Gastrocnemius medialis (tissue), 4 donors: ENCODE results near the gene LEP.

ENCODE experiments used
- CTCF ChIP-seq, 5 experiments: fragments of 450-650 bp in 3 of 5; fragments of 200-600 bp in 2 of 5; sonication (generic) in 2 of 5; IDR thresholded peaks in 4 of 5; conservative IDR thresholded peaks in 1 of 5; 1 replicate in 4 of 5; 2 replicates in 1 of 5; pipeline ENCODE4 v1.5.1; 2016 to 2019; ENCODE audit warnings: antibody characterized with exemption in 5 of 5, mild to moderate bottlenecking in 3 of 5, moderate library complexity in 3 of 5
- POLR2A ChIP-seq, 2 donors: fragments of 450-650 bp; IDR thresholded peaks; one replicate each; pipeline ENCODE4 v1.6.1; 2017; ENCODE audit warnings: antibody characterized with exemption in 2 of 2, mild to moderate bottlenecking in 2 of 2, moderate library complexity in 2 of 2

GRCh38 chr7:128219636-128220035 lies 21.4 kb upstream of the LEP start:
- TF ChIP-seq CTCF (IDR thresholded peaks at IDR 0.05 in 4 of 5, conservative IDR thresholded peaks at IDR 0.05 in 1 of 5) (no peak), POLR2A (IDR thresholded peaks at IDR 0.05) (no peak)
